Measurements from ENCODE around the gene EXOC3. TPM values are rescaled to one million over a fixed set of nuclear protein-coding genes. Genes with fewer than 3 reads are reported as not detected.

The EXOC3 gene
- total RNA-seq, 1 experiment from 2014 or later = 52.4 TPM

- TF ChIP-seq ZBTB33 (IDR thresholded peaks at IDR 0.05; ENCODE audit: extremely low read depth, insufficient replicate concordance, low read length) (no peak), TCF7L2 (IDR thresholded peaks at IDR 0.05; ENCODE audit: borderline replicate concordance, extremely low read depth, insufficient read depth, insufficient read length) (no peak), ATF3 (IDR thresholded peaks at IDR 0.05) (no peak)
Observed at GRCh38 chr5:432201-432927, 10.6 kb upstream of the EXOC3 start (continued).

GRCh38 chr5:432928-433791, 9.8 kb upstream of the EXOC3 start:
- ChIA-PET RAD21 (ENCODE audit: low non-redundant PET in 1 of 2, low total read pairs in 2 of 2, uncharacterized antibody in 2 of 2, unreplicated experiment in 2 of 2) (no interaction called here), CTCF (interaction anchor here (6.4 kb wide), 1 partner anchor 116 kb away, joined by 42 read pairs; no protein-coding TSS in a partner anchor), POLR2A (no interaction called here)
- no peak overlapping the region for H3K27ac ChIP-seq (ENCODE audit: low read depth, low read length)
- H3K4me2 ChIP-seq (ENCODE audit: low read length) = no peak overlapping the region
- no peaks in the 10 kb centered on the region for H3K27me3 ChIP-seq (ENCODE audit: insufficient read depth, low read length)
- no peaks in the 10 kb centered on the region for H3K9me2 ChIP-seq (ENCODE audit: insufficient read depth)
- H3K79me2 ChIP-seq (ENCODE audit: insufficient read depth, low read length) = no peaks in the 10 kb centered on the region
- no TSS peak for BruUV-seq (replicated peaks)
- no peaks in the 10 kb centered on the region for H4K20me1 ChIP-seq (ENCODE audit: insufficient read depth)
- no peaks in the 10 kb centered on the region for H3K9me3 ChIP-seq (ENCODE audit: control insufficient read depth in 1 of 2, insufficient read depth in 1 of 2, low read depth in 1 of 2, low read length in 2 of 2)
- H3K9ac ChIP-seq (ENCODE audit: low read length) = no peak overlapping the region
- H3K4me1 ChIP-seq (ENCODE audit: control insufficient read depth in 1 of 2, insufficient read depth in 2 of 2, low read length in 2 of 2) = peaks cover 0 to 14% of the 10 kb centered on the region in 2 experiments; a peak in 1 of 4 replicates
- TF ChIP-seq EGR1 (IDR thresholded peaks at IDR 0.05; ENCODE audit: low read depth) (no peak), JUND (IDR thresholded peaks at IDR 0.05) (no peak), RAD21 (IDR thresholded peaks at IDR 0.05; ENCODE audit: low read depth) (no peak), MAX (IDR thresholded peaks at IDR 0.05) (no peak)
- no peaks in the 10 kb centered on the region for H3K36me3 ChIP-seq (ENCODE audit: control insufficient read depth in 1 of 2, insufficient read depth in 2 of 2, low read length in 2 of 2)
- intact Hi-C loops (cut with micrococcal nuclease) = no loop called here
- H2AFZ ChIP-seq (ENCODE audit: low read depth, low read length, poor library complexity, severe bottlenecking) = no peak overlapping the region
- no peak overlapping the region for H3K4me3 ChIP-seq (replicated peaks in 1 of 2; ENCODE audit: low read depth in 1 of 2, low read length in 2 of 2)
- DNase-seq (ENCODE audit: low read depth, low spot score) = no peak
- ATAC-seq = no peak
